Hepatocyte (in vitro differentiated cells): ENCODE results near the gene MCOLN3.

Source experiments
- CTCF ChIP-seq: fragments of 200-600 bp; sonication (generic); IDR thresholded peaks from 2 replicates; pipeline ENCODE4 v1.5.1; 2016; ENCODE audit warnings: antibody characterized with exemption, mild to moderate bottlenecking; ENCODE audit not compliant: poor library complexity
- EZH2 ChIP-seq: fragments of 200-600 bp; sonication (generic); IDR thresholded peaks from 2 replicates; pipeline ENCODE4 v1.6.1; 2016; ENCODE audit warnings: antibody characterized with exemption, mild to moderate bottlenecking, borderline replicate concordance

GRCh38 chr1:85030536-85030935, 17.8 kb downstream of the MCOLN3 start:
- TF ChIP-seq CTCF, result no peak
- no peak for TF ChIP-seq EZH2
